GM12878 (cell line): ENCODE data around the gene ZBTB6. TPM values are rescaled to one million over a fixed set of nuclear protein-coding genes. Genes with fewer than 3 reads are reported as not detected.
"Not testable (repeated sequence)": the region's sequence is repeated elsewhere in the genome, so short reads cannot be mapped to it uniquely, and the experiment has no call there.

Source experiments
- ATAC-seq: fragments of 200-7000 bp; cut with Tn5 transposase; 3 replicates; pipeline ENCODE4 v1.9.1; 2020; ENCODE audit warnings: mild to moderate bottlenecking, moderate library complexity
- BruUV-seq: library from RNA; stranded (reverse); fragments of 400-500 nt; replicated peaks from 2 replicates; lab custom pipeline; 2021; lab: Mats Ljungman, UMichigan
- CTCF ChIA-PET: fragments of 300-600 bp; sonication (Branson Sonifier 250); formaldehyde crosslinking; extraction: SDS; loops from one replicate; lab custom pipeline; 2021; ENCODE audit warnings: inconsistent platforms; lab: Yijun Ruan, JAX
- POLR2A ChIA-PET: fragments of 350-600 bp; formaldehyde crosslinking; extraction: SDS; loops from one replicate; lab custom pipeline; 2021; ENCODE audit warnings: inconsistent platforms; lab: Charles Lee
- RAD21 ChIA-PET: fragments of 300-600 bp; sonication (Branson Sonifier 250); formaldehyde crosslinking; loops from one replicate; lab custom pipeline; 2023; ENCODE audit warnings: antibody characterized with exemption; ENCODE audit not compliant: unreplicated experiment; lab: Charles Lee
- SMC1A ChIA-PET: fragments of 300-600 bp; sonication (Branson Sonifier 250); formaldehyde crosslinking; loops from one replicate; lab custom pipeline; 2023; ENCODE audit not compliant: unreplicated experiment, uncharacterized antibody; lab: Charles Lee
- DNase-seq: peaks from one replicate; pipeline ENCODE4 v3.0.0-alpha.2; 2011; ENCODE audit warnings: low read depth, low spot score
- FAIRE-seq: peaks from 3 replicates; lab custom pipeline; 2011; peaks lifted over from hg19 to GRCh38; lab: Jason Lieb, UNC
- H2AFZ ChIP-seq: 2 replicates; pipeline ENCODE4 v1.6.0; 2011; ENCODE audit warnings: low read depth, low read length, control low read depth; ENCODE audit not compliant: control insufficient read depth
- H3K27ac ChIP-seq: 2 replicates; pipeline ENCODE4 v1.5.1; 2011; ENCODE audit warnings: control low read depth; ENCODE audit not compliant: control insufficient read depth, insufficient read depth
- H3K27me3 ChIP-seq, 2 experiments: replicated peaks in 1 of 2; 2 replicates each; pipeline versions ENCODE4 v1.6.0 to v1.6.1; 2011; ENCODE audit warnings: low read length in 1 of 2; ENCODE audit not compliant: control insufficient read depth in 2 of 2, insufficient read depth in 2 of 2
- H3K36me3 ChIP-seq, 2 experiments: 2 replicates each; pipeline ENCODE4 v1.5.1; 2011; ENCODE audit warnings: low read length in 1 of 2; ENCODE audit not compliant: control insufficient read depth in 2 of 2, insufficient read depth in 2 of 2
- H3K4me1 ChIP-seq: 2 replicates; pipeline ENCODE4 v1.6.1; 2011; ENCODE audit warnings: mild to moderate bottlenecking, low read length, moderate library complexity, mixed read lengths; ENCODE audit not compliant: control insufficient read depth, insufficient read depth
- H3K4me2 ChIP-seq: 2 replicates; pipeline ENCODE4 v1.6.0; 2011; ENCODE audit warnings: control low read depth; ENCODE audit not compliant: control insufficient read depth, insufficient read depth
- H3K4me3 ChIP-seq: fragments of 200-600 bp; sonication (generic); 2 replicates; pipeline ENCODE4 v1.5.1; 2016
- H3K79me2 ChIP-seq: 2 replicates; pipeline ENCODE4 v1.6.0; 2011; ENCODE audit warnings: low read length; ENCODE audit not compliant: control insufficient read depth, insufficient read depth
- H3K9ac ChIP-seq: 2 replicates; pipeline ENCODE4 v1.8.0; 2011; ENCODE audit warnings: low read length, control low read depth, mixed read lengths; ENCODE audit not compliant: control insufficient read depth, insufficient read depth
- H3K9me3 ChIP-seq: replicated peaks from 3 replicates; pipeline ENCODE4 v1.5.1; 2011; ENCODE audit warnings: mild to moderate bottlenecking, low read length; ENCODE audit not compliant: control insufficient read depth, insufficient read depth
- H4K20me1 ChIP-seq: 2 replicates; pipeline ENCODE4 v1.6.0; 2011; ENCODE audit not compliant: control insufficient read depth, insufficient read depth
- ATF7 ChIP-seq: fragments of 450-650 bp; IDR thresholded peaks from 2 replicates; pipeline ENCODE4 v1.6.1; 2016; ENCODE audit warnings: low read depth, mild to moderate bottlenecking
- BHLHE40 ChIP-seq, 2 experiments: fragments of 450-650 bp in 1 of 2; IDR thresholded peaks; 2 replicates each; pipeline ENCODE4 v1.6.1; 2011 to 2017; ENCODE audit warnings: low read depth in 2 of 2, borderline replicate concordance in 1 of 2, improper control_type of control experiment in 1 of 2, low read length in 1 of 2, mild to moderate bottlenecking in 1 of 2
- EP300 ChIP-seq, 2 experiments: fragments of 150-350 bp in 1 of 2; IDR thresholded peaks; 2 replicates each; pipeline ENCODE4 v1.6.1; 2011 to 2012; ENCODE audit warnings: low read depth in 2 of 2, low read length in 2 of 2, borderline replicate concordance in 1 of 2, improper control_type of control experiment in 1 of 2, inconsistent platforms in 1 of 2; ENCODE audit not compliant: control insufficient read depth in 1 of 2
- IKZF2 ChIP-seq, 2 experiments: fragments of 450-650 bp; IDR thresholded peaks; 2 replicates each; pipeline ENCODE4 v1.6.1; 2017; ENCODE audit warnings: mild to moderate bottlenecking in 2 of 2, moderate library complexity in 2 of 2
- MLLT1 ChIP-seq: fragments of 450-650 bp; IDR thresholded peaks from 2 replicates; pipeline ENCODE4 v1.6.1; 2016; ENCODE audit warnings: mild to moderate bottlenecking
- MTA2 ChIP-seq: fragments of 450-650 bp; IDR thresholded peaks from 2 replicates; pipeline ENCODE4 v1.6.1; 2016; ENCODE audit warnings: low read depth, mild to moderate bottlenecking, moderate library complexity
- NBN ChIP-seq: fragments of 450-650 bp; IDR thresholded peaks from 2 replicates; pipeline ENCODE4 v1.6.1; 2016
- NR2F1 ChIP-seq: fragments of 450-650 bp; conservative IDR thresholded peaks from 2 replicates; pipeline ENCODE4 v1.6.1; 2017; ENCODE audit warnings: mild to moderate bottlenecking
- PML ChIP-seq: IDR thresholded peaks from 2 replicates; pipeline ENCODE4 v1.6.1; 2012; ENCODE audit warnings: low read length, inconsistent platforms
- RAD21 ChIP-seq: IDR thresholded peaks from 2 replicates; pipeline ENCODE4 v1.6.1; 2011; ENCODE audit warnings: mild to moderate bottlenecking, low read depth, low read length, moderate library complexity; ENCODE audit not compliant: insufficient read depth
- ZNF274 ChIP-seq: IDR thresholded peaks from one replicate; pipeline ENCODE4 v1.8.0; 2011; ENCODE audit not compliant: insufficient read length, insufficient read depth
- WGBS: methylation state at CpG from one replicate; pipeline ENCODE4 v1.1.6; 2016; ENCODE audit warnings: low lambda C conversion rate; ENCODE audit not compliant: insufficient replicate concordance, insufficient coverage; ENCODE audit errors: missing lambda C conversion rate; 5-methylcytosine and 5-hydroxymethylcytosine counted together
- in situ Hi-C: fragments of 300-500 bp; cut with MboI; formaldehyde crosslinking; loops from 9 replicates; pipeline ENCODE4 v1.14.3; 2018; ENCODE audit warnings: mixed read lengths
- intact Hi-C: fragments of 100-400 bp; cut with micrococcal nuclease; formaldehyde crosslinking; loops from one replicate; pipeline ENCODE4 v1.14.2; 2022; ENCODE audit not compliant: unreplicated experiment
- polyA plus RNA-seq, 11 experiments: library from polyadenylated mRNA; depleted of rRNA in 4 of 11; unstranded in 6 of 11; stranded (reverse) in 5 of 11; fragments of >200 nt; fragmentation: Nextera tagmentation in 4 of 11; fragmentation: Illumina TruSeq in 1 of 11; extraction: Ambion mirVana in 4 of 11; extraction: Trizol in 1 of 11; gene quantifications; 1 replicate in 1 of 11; 2 replicates in 10 of 11; pipeline versions ENCODE4 v1.2.1 to v1.2.3, GENCODE V29; 2011 to 2016; ENCODE audit warnings: inconsistent platforms in 2 of 11, missing spikeins in 2 of 11, low read depth in 1 of 11
- total RNA-seq, 4 experiments: library from RNA; depleted of rRNA in 3 of 4; stranded (reverse); fragments of >200 nt in 3 of 4; fragmentation: Illumina TruSeq in 1 of 4; extraction: Trizol in 1 of 4; gene quantifications; 2 replicates each; pipeline versions ENCODE4 v1.2.1 to v1.2.3, GENCODE V29; 2013 to 2021

The ZBTB6 gene
- total and polyA plus RNA-seq, 10 of the 15 experiments (the other 5 are each of a cell fraction or from before 2014, with no cell fraction given): 1.7 to 11.5 (median 7.0) TPM

DNA sequence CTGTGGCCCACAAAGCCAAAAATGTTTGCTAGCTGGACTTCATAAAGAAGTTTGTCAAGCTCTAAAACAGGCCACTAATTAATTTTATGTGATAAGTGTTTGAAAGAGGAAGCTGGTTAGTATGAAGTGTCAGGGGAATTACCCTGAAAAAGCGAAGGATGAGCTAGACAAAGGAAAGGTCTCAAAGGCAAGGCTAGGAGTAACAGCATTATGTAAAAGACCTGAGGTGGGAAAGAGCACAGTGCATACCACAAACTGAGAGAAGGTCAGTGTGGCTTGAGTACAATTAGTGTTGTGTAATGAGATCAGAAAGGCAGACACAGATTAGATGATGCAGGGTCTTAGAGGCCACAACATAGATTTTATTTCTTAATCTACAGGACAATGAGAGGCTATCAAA lies 37.6 kb downstream of the ZBTB6 start:
- no peak overlapping the region for H2AFZ ChIP-seq
- H3K4me3 ChIP-seq: no peak overlapping the region
- no peaks in the 10 kb centered on the region for H3K27me3 ChIP-seq
- FAIRE-seq (no peak), DNase-seq (peak; percentile 20), ATAC-seq (peak; percentile 63)
- WGBS: 57% methylated on average over 1 of the region's 1 CpG
- in situ Hi-C loops: no loop called here
- H3K4me1 ChIP-seq: no peaks in the 10 kb centered on the region
- CTCF ChIA-PET: interaction anchor here (0.6 to 2.1 kb wide), 9 partner anchors 10 to 1897 kb away, joined by 3 to 12 read pairs (median 3); partner anchors contain the start of gene ZBTB6
- H3K9ac ChIP-seq: no peak overlapping the region
- intact Hi-C loops: no loop called here
- TSS peak; percentile 37 for BruUV-seq
- RAD21 ChIA-PET: interaction anchor here (0.7 to 1.3 kb wide), 3 partner anchors 26 to 115 kb away, joined by 3 to 4 read pairs (median 4); partner anchors contain the start of gene ZBTB6
- no peaks in the 10 kb centered on the region for H3K79me2 ChIP-seq
- POLR2A ChIA-PET: interaction anchor here (0.6 to 1.3 kb wide), 5 partner anchors 14 to 45 kb away, joined by 3 to 6 read pairs (median 3); partner anchors contain the start of gene ZBTB6
- SMC1A ChIA-PET: interaction anchor here (0.8 to 4.3 kb wide), 7 partner anchors 20 to 121 kb away, joined by 3 to 17 read pairs (median 3); partner anchors contain the start of gene RABGAP1
- no peak overlapping the region for H3K4me2 ChIP-seq
- H3K27ac ChIP-seq: no peak overlapping the region
- TF ChIP-seq BHLHE40 (IDR thresholded peaks at IDR 0.05; ENCODE audit: borderline replicate concordance in 1 of 2, low read depth in 2 of 2, low read length in 1 of 2) (no peak), IKZF2 (IDR thresholded peaks at IDR 0.05) (peak in 1 of 2 experiments; percentile 24; a peak in 1 of 4 replicates), RAD21 (no peak), PML (no peak), NR2F1 (peak; percentile 90), ZNF274 (no peak), ATF7 (peak; percentile 39; the same call in 1 of the 2 replicates), MLLT1 (0 out of 2 replicates have a peak, but pooled peaks have one; percentile 34), NBN (peak; percentile 49; the same call in 1 of the 2 replicates), MTA2 (peak; percentile 92), EP300 (IDR thresholded peaks at IDR 0.05; ENCODE audit: borderline replicate concordance in 1 of 2, control insufficient read depth in 1 of 2, low read depth in 2 of 2, low read length in 2 of 2) (0 out of 4 replicates have a peak, but pooled peaks of 1 of the 2 experiments have one; percentile 12)
- TF ChIP-seq, all 136 proteins: peak for 7
- Histone ChIP-seq H3K36me3 (peaks cover 5 to 31% of the 10 kb centered on the region in 2 experiments), H4K20me1 (no peaks in the 10 kb centered on the region), H3K9me3 (no peaks in the 10 kb centered on the region)

DNA sequence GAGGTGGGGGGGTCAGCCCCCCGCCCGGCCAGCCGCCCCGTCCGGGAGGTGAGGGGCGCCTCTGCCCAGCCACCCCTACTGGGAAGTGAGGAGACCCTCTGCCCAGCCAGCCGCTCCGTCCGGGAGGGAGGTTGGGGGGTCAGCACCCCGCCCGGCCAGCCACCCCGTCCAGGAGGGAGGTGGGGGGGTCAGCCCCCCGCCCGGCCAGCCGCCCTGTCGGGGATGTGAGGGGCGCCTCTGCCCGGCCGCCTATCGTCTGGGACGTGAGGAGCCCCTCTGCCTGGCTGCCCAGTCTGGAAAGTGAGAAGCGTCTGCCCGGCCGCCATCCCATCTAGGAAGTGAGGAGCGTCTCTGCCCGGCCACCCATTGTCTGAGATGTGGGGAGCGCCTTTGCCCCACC lies 45.8 kb downstream of the ZBTB6 start:
- RAD21 ChIA-PET, CTCF ChIA-PET, POLR2A ChIA-PET, in situ Hi-C loops, intact Hi-C loops, H2AFZ ChIP-seq, FAIRE-seq, ATAC-seq, H3K9me3 ChIP-seq, H3K36me3 ChIP-seq, H3K79me2 ChIP-seq, H3K27ac ChIP-seq, H3K4me2 ChIP-seq, H3K9ac ChIP-seq, H3K4me1 ChIP-seq, DNase-seq, H4K20me1 ChIP-seq, SMC1A ChIA-PET, BruUV-seq, H3K27me3 ChIP-seq, H3K4me3 ChIP-seq: not testable (repeated sequence)
- WGBS: no CpG with 5 or more reads among the region's 27 CpGs
